Kasumi-1 (cell line): ENCODE data around the gene CACNA2D2.

Source experiments
- DNase-seq, 2 experiments: peaks; one replicate each; lab custom pipeline; 2025; lab: John Stamatoyannopoulos, UW

Gene CACNA2D2

GRCh38 chr3:50427217-50427616 lies 76.2 kb downstream of the CACNA2D2 start:
- no peak for DNase-seq

GRCh38 chr3:50425911-50426310 lies 77.5 kb downstream of the CACNA2D2 start:
- DNase-seq: no peak

DNA sequence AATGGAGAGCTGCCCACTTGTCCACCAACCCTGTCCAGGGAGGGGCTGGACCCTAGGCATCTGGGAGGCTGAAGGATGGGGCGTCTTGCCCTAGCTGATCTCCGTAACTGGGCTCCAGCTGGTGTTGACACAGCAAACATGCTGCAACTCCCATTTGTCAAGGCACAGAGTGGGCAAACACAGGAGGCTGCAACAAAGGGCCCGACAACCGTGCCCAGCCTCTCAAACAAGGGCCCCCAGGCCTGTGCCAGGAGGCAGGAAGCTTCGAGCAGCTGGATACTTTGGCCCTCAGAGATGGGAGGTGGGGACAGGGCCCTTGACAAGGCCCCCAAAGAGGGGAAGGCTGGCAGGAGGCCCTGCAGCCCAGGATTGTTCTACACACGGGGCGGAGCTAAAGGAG lies 79.9 kb downstream of the CACNA2D2 start:
- DNase-seq: no peak

DNA sequence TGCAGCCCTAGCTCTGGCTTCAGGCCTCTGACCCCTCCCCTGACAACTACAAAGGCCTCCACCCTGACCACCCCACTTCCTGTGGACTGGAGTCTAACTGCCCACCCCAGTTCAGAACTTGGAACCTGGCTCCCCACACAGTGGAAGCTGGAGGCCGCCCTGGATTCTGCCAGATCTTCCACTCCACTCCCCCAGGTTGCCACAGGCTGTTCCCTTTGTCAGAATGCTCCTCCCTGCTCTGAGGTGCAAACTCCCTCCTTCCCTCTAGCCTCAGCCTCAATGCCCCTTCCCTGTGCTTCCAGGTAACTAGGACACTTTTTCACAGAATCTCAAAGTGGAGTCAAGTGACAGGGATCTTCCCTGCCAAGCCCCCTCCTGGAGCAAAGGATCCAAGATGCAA lies 81.3 kb downstream of the CACNA2D2 start:
- no peak for DNase-seq

DNA sequence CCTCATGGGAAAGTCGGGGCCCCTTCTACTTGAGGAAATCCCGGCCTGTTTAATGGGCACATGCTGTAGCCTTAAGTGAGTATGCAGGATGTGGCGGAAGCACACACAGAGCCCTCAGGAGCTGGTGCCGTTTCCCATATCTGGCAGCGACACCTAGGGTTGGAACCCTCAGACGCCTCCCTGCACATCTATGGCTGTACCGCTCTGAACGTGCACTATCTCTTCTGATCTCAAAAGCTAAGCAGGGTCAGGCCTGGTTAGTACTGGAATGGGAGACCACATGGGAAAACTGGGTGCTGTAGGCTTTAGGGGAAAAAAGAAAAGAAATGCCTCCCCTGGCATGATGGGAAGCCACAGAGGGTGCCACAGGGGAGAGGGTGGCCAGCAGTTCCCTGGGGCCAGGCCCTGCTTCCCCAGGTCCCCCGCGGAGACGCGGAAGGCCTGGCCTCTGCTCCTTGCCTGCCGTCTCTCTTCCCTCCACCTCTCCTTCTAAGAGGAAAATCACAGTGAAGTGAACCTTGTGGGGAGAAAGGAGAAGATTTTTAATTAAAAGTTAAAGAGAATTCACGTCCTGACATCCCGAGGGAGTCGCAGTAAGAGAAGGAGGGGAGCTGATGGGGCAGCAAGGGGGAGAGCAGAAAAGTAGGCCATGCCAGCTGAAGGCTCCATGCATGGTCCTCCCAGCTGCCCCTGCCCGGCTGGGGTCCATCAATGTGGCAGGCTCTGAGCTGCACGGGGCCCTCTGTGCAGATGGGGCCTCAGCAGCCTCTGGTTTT lies 83.7 kb downstream of the CACNA2D2 start:
- no peak for DNase-seq

DNA sequence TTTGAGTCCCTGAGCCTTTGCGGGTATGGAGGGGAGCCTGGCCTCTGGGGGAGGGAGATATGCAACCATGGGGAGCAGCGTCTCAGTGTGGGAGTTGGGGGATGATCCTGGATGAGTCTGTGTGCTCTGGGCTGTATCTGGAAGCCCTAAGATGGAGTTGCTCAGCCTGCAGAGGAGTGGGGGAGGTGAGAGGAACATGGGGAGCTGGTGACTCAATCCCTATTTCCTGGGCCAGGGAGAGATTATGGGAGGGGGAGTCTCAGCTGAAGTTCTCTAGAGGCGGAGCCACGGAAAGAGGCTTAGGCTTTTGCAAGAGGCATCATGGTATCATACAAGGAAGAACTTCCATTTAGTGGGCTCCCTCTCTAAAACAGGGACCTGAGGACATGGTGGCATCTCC lies 84.6 kb downstream of the CACNA2D2 start:
- peak; percentile 16 for DNase-seq

DNA sequence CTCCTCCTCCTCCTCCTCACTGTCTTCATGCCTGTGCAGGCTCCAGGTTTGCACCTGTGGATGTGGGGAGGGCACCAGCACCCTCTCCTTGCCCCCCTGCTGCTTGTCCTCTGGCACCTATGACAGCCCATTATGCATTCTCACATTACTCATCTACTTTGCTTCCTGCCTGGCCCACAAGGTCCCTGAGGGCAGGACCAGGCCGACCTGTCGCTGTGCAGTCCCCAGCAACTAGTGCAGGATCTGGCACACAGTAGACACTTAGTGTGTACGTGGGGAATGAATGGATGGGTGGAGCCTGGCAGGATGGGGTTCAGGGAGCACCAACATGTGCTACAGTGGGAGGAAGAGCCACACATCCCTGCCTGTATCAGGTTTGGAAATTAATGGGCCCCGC lies 85.8 kb downstream of the CACNA2D2 start:
- DNase-seq: no peak

- DNase-seq: no peak
Measured at GRCh38 chr3:50416736-50417636, 86.4 kb downstream of the CACNA2D2 start.

GRCh38 chr3:50415816-50416215 lies 87.6 kb downstream of the CACNA2D2 start:
- DNase-seq: no peak

DNA sequence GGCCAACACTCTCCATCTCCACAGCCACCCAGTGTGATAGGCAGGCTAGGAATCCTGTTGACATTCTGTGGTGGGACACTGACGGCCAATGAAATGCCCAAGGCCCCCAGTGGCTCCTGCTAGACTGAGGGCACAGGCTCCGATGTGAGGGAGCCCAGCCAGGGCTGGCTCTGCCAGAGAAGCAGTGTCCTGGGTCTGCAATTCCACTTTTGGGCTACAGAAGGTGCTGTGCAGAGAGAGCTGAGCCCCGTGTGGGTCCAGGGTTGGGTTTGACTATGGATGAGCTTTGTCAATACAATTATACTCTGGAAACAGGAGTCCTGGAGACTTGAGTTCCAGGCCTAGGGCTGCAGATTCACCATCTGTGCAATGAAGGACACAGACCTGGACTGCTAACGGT lies 88.4 kb downstream of the CACNA2D2 start:
- DNase-seq: no peak

DNA sequence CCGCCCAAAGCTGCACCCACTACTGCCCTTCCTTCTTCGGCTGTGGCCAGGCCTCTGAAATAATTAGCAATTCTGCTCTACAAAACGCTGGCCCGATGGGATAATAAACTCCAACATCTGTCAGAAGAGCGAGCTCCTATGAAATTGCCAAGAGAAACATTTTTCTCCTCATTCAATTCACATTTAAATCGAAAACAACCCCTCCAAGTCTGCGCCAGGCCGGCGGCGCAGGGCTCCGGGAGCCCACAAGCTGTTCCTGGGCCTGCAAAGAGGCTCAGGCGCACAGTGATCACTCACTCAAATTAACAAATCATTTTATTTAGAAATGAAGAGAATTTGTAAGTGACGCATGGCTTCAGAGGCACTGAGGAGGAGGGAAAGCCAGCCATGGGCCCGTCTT lies 88.8 kb downstream of the CACNA2D2 start:
- DNase-seq: no peak

DNA sequence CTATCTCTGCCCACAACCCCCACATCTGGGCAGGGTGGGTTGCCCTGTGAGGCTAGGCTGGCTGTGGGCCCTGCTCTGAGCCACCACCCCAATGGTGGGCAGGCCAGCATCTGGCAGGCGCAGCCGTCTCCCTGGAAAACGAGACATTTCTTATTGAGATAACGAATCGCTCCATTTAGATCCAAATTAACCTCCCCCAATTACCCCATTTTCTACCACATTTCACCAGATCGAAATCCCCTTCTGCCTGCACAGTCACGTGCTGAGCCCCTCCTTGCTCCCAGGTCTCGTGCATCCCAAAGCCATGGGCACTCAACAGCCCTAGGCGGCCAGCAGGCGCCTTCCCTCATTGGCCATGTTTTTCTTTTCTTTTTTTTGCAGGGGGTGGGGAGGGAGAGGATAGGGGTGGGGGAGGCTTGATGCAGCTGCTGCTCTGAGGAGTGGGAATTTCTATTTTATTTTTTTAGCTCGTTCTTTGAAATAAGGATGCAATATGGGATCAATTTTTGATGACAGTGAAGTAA lies 91.1 kb downstream of the CACNA2D2 start:
- DNase-seq: no peak

DNA sequence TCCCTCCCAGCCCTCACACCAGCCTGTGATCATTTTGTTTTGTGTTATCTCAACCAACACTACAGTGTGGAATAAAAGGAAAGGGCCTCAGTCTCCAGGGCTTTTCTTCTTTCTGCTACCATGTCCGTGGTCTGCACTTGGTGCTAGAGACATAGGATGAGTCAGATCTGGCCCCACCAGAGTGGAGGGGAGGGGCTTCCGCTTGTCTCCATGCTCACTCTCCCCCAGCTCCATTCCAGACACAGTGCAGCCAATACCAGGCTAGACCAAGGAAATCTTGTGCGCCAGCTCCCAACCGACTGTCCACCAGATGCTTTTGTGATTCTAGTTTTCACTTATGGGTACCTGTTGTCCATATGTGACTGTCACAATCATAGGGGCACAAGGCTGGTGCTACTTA lies 92.2 kb downstream of the CACNA2D2 start:
- no peak for DNase-seq

DNA sequence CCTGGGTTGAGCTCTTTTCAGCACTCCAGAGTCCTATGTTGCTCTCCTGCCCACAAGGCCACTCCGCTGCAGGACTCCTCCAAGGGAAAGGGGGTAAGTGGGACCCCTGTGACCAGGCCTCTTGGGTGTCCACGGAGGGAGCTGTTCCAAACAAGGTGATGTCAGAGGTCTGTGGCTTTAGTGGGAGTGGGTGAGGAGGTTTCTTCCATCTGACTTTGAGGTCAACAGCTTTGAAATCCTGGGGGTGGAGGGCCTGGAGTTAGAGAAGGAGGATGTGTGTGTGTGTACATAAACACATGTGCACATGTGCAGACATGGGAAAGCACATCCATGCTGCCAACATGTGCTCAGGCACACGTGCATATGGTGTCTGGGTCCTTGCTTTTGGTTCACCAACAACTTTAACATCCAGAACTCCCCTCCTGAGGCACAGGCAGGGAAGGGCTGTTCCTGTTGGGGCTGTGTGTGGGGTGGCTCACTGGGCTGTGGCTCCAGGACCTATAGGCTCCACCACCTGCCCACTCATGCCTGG lies 92.8 kb downstream of the CACNA2D2 start:
- no peak for DNase-seq

GRCh38 chr3:50410185-50410584 lies 93.2 kb downstream of the CACNA2D2 start:
- no peak for DNase-seq

DNA sequence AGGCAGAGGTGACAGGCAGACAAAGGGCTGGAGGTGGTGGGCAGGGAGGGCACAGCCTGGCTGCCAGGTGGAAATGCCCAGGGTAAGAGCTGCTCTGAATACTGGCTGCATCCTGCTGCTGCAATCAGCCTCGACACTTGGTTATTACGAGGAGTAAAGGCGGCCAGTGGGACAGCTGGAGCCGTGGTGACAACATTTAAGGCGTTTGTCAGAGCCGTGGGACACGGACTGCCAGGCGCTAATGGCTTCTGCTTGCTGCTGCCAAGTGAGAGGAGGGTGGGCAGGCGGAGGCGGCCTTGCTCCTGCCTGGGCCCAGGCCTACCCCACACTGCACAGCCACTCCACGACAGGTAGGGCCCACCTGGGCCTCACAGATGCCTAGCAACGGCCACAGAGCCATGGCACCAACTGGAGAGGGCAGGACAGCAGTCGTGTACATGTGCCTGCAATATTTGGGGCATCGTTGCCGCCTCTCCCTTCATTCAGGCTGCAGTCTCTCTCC lies 94.9 kb downstream of the CACNA2D2 start:
- no peak for DNase-seq

- DNase-seq: no peak
Measured at GRCh38 chr3:50406487-50406886, 96.9 kb downstream of the CACNA2D2 start.

- DNase-seq: peak; percentile 15 to 47
Measured at GRCh38 chr3:50405249-50405648, 98.2 kb downstream of the CACNA2D2 start.

- DNase-seq: no peak
Measured at GRCh38 chr3:50401978-50402595, 101.3 kb downstream of the CACNA2D2 start.

DNA sequence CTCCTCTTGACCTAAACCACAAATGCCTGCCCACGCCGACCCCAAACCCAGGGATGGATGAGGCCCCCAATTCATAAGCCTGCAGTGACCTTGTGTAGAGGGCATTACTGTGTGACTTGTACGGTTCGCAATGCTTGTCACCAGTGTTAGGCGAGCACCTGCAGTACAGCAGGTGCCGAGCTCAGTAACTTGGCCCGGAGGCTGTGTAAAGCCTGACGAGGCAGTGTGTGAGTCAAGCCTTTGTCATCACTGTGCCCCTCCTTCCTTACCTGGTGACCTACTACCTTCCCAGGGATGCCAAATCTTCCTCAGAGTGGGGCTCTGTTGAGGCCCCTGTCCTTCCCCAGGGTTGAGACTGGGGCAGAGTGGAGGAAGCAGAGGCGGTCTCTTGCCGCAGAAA lies 106.9 kb downstream of the CACNA2D2 start:
- DNase-seq: no peak

GRCh38 chr3:50395070-50395860 lies 108.2 kb downstream of the CACNA2D2 start:
- no peak for DNase-seq
